K562 (cell line): ENCODE data around the gene DPT. TPM values are rescaled to one million over a fixed set of nuclear protein-coding genes. Genes with fewer than 3 reads are reported as not detected.

Experiments
- polyA plus RNA-seq, 8 experiments: library from polyadenylated mRNA; depleted of rRNA in 4 of 8; stranded (reverse) in 5 of 8; unstranded in 3 of 8; fragments of >200 nt; fragmentation: Nextera tagmentation in 2 of 8; fragmentation: Illumina TruSeq in 1 of 8; extraction: Ambion mirVana in 2 of 8; extraction: Trizol in 1 of 8; gene quantifications; 2 replicates each; pipeline versions ENCODE4 v1.2.1 to v1.2.3, GENCODE V29; 2011 to 2014; ENCODE audit warnings: inconsistent platforms in 1 of 8, missing spikeins in 1 of 8
- total RNA-seq, 7 experiments: library from RNA; depleted of rRNA in 6 of 7; stranded (reverse); fragments of >200 nt in 6 of 7; fragmentation: Illumina TruSeq in 2 of 7; extraction: Trizol in 2 of 7; gene quantifications; 2 replicates each; pipeline versions ENCODE4 v1.2.1 to v1.2.3, GENCODE V29; 2011 to 2021; ENCODE audit warnings: low replicate concordance in 1 of 7

The DPT gene
- total and polyA plus RNA-seq, 9 of the 15 experiments (the other 6 are each of a cell fraction or from before 2014, with no cell fraction given), result not detected

Other genes starting within 250 kb of the DPT start
- gene XCL2, start 185.2 kb downstream of the DPT start, total RNA-seq (2014; rRNA removed), result not detected in 2 replicates
- gene XCL2, start 185.2 kb downstream of the DPT start, total RNA-seq (2014; rRNA removed; fragmentation: Illumina TruSeq; extraction: Trizol), result not detected in 2 replicates
- gene XCL2, start 185.2 kb downstream of the DPT start, total RNA-seq (2015; rRNA removed; fragmentation: Illumina TruSeq; extraction: Trizol), result not detected in 2 replicates
- not detected in 2 replicates for gene XCL2, start 185.2 kb downstream of the DPT start, total RNA-seq (2021)
- not detected in 2 replicates for gene XCL2, start 185.2 kb downstream of the DPT start, polyA plus RNA-seq (2011; rRNA removed)
- not detected in 2 replicates for gene XCL2, start 185.2 kb downstream of the DPT start, polyA plus RNA-seq (2014; fragmentation: Illumina TruSeq; extraction: Trizol)
- gene XCL2, start 185.2 kb downstream of the DPT start, polyA plus RNA-seq (2014; fragmentation: Nextera tagmentation; extraction: Ambion mirVana), result not detected
- not detected in 2 replicates for gene XCL2, start 185.2 kb downstream of the DPT start, polyA plus RNA-seq (2014; rRNA removed)
- gene XCL1, start 152.6 kb downstream of the DPT start, total RNA-seq (2014; rRNA removed), result not detected in 2 replicates
- gene XCL1, start 152.6 kb downstream of the DPT start, total RNA-seq (2014; rRNA removed; fragmentation: Illumina TruSeq; extraction: Trizol), result not detected in 2 replicates
- not detected in 2 replicates for gene XCL1, start 152.6 kb downstream of the DPT start, total RNA-seq (2015; rRNA removed; fragmentation: Illumina TruSeq; extraction: Trizol)
- gene XCL1, start 152.6 kb downstream of the DPT start, total RNA-seq (2021), result not detected in 2 replicates
- gene XCL1, start 152.6 kb downstream of the DPT start, polyA plus RNA-seq (2011; rRNA removed), result not detected in 2 replicates
- gene XCL1, start 152.6 kb downstream of the DPT start, polyA plus RNA-seq (2014; fragmentation: Illumina TruSeq; extraction: Trizol), result 0.09 TPM in 1 of 2 replicates, not detected in the other
- gene XCL1, start 152.6 kb downstream of the DPT start, polyA plus RNA-seq (2014; fragmentation: Nextera tagmentation; extraction: Ambion mirVana), result under 1 TPM; 0.06 TPM
- not detected in 2 replicates for gene XCL1, start 152.6 kb downstream of the DPT start, polyA plus RNA-seq (2014; rRNA removed)